Epithelial cell of prostate (primary cell): ENCODE data around the gene CAPS.
"Not testable (repeated sequence)": the region's sequence is repeated elsewhere in the genome, so short reads cannot be mapped to it uniquely, and the experiment has no call there.

ENCODE experiments used
- DNase-seq: peaks from one replicate; pipeline ENCODE4 v3.0.0-alpha.2; 2011; ENCODE audit warnings: low read depth, low spot score
- H3K27ac ChIP-seq: fragments of 450-650 bp; 2 replicates; pipeline ENCODE4 v1.5.1; 2017; ENCODE audit warnings: mild to moderate bottlenecking

Gene CAPS

GRCh38 chr19:5953030-5953589, 39.1 kb downstream of the CAPS start:
- H3K27ac ChIP-seq = peak overlapping the region; percentile 76
- no peak for DNase-seq

GRCh38 chr19:5953680-5954213, 39.7 kb downstream of the CAPS start:
- peak overlapping the region; percentile 76 for H3K27ac ChIP-seq

GRCh38 chr19:5954293-5954692, 40.2 kb downstream of the CAPS start:
- DNase-seq = no peak
- peak overlapping the region; percentile 76 for H3K27ac ChIP-seq

More at GRCh38 chr19:5953680-5954213, 39.7 kb downstream of the CAPS start:
- no peak for DNase-seq

GRCh38 chr19:5955636-5955935, 41.5 kb downstream of the CAPS start:
- H3K27ac ChIP-seq = no peak overlapping the region
- DNase-seq = no peak

- DNase-seq = no peak
- H3K27ac ChIP-seq = no peak overlapping the region
Observed at GRCh38 chr19:5956323-5956722, 42.3 kb downstream of the CAPS start.

- no peak overlapping the region for H3K27ac ChIP-seq
- DNase-seq = no peak
Observed at GRCh38 chr19:5956728-5957127, 42.7 kb downstream of the CAPS start.

GRCh38 chr19:5957170-5957569, 43.1 kb downstream of the CAPS start:
- no peak overlapping the region for H3K27ac ChIP-seq
- DNase-seq = no peak

- H3K27ac ChIP-seq = no peak overlapping the region
- no peak for DNase-seq
Observed at GRCh38 chr19:5958074-5958850, 44.2 kb downstream of the CAPS start.

GRCh38 chr19:5958851-5959122, 44.7 kb downstream of the CAPS start:
- no peak for DNase-seq
- no peak overlapping the region for H3K27ac ChIP-seq

- DNase-seq = no peak
- H3K27ac ChIP-seq = no peak overlapping the region
Observed at GRCh38 chr19:5959260-5960004, 45.4 kb downstream of the CAPS start.

GRCh38 chr19:5960005-5961001, 46.2 kb downstream of the CAPS start:
- H3K27ac ChIP-seq = no peak overlapping the region
- no peak for DNase-seq

GRCh38 chr19:5961641-5961968, 47.6 kb downstream of the CAPS start:
- not testable (repeated sequence) for DNase-seq
- peak overlapping the region; percentile 43 for H3K27ac ChIP-seq

- H3K27ac ChIP-seq = peak overlapping the region; percentile 43
- no peak for DNase-seq
Observed at GRCh38 chr19:5961969-5962945, 48.2 kb downstream of the CAPS start.

- not testable (repeated sequence) for DNase-seq, H3K27ac ChIP-seq
Observed at GRCh38 chr19:5963259-5963658, 49.2 kb downstream of the CAPS start.

GRCh38 chr19:5963855-5964254, 49.8 kb downstream of the CAPS start:
- no peak for DNase-seq
- no peak overlapping the region for H3K27ac ChIP-seq

GRCh38 chr19:5964816-5965565, 50.9 kb downstream of the CAPS start:
- DNase-seq = no peak
- H3K27ac ChIP-seq = no peak overlapping the region
